ENCODE measurements around the gene RPS24.

Gene RPS24

DNA sequence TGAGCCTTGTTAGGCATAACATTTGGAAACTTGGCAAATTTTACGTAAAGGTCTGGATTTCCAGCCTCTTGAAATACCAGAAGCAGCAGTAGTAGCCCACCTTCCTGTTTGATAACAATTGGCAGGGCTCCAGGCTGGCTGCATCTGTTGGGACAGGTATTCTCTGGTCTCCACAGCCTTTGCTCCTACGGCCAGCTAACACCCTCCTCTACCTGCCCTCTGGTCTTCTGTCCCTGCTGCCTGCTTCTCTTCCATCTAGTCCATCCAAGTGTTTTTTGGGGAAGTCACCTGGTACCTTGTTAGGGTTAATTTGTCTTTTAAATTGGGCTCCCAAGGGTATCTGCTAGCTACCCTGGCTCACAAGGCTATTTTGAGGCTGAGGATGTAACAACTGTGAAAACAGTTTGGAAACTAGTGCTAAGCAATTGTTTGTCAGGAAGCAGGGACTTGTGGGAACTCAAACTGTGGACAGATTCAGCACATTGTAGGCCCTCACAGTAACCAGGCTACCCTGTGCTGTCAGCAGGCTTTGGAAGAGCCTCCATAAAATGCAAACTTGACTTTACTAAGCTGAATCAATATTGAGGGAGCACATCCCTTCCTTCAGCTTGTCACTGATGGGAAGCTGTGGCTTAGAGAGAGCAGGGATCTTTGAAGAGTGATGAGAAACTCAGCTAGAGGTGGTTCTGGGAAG is 8.5 kb downstream of the RPS24 start:
- no peak for DNase-seq (ENCODE audit: low spot score)
- ChIA-PET POLR2A (ENCODE audit: low non-redundant PET) (no interaction called here), CTCF (interaction anchor here (0.5 to 0.6 kb wide), 2 partner anchors 32 to 194 kb away, joined by 3 read pairs; no protein-coding TSS in a partner anchor)
- TF ChIP-seq, protein P1, sequence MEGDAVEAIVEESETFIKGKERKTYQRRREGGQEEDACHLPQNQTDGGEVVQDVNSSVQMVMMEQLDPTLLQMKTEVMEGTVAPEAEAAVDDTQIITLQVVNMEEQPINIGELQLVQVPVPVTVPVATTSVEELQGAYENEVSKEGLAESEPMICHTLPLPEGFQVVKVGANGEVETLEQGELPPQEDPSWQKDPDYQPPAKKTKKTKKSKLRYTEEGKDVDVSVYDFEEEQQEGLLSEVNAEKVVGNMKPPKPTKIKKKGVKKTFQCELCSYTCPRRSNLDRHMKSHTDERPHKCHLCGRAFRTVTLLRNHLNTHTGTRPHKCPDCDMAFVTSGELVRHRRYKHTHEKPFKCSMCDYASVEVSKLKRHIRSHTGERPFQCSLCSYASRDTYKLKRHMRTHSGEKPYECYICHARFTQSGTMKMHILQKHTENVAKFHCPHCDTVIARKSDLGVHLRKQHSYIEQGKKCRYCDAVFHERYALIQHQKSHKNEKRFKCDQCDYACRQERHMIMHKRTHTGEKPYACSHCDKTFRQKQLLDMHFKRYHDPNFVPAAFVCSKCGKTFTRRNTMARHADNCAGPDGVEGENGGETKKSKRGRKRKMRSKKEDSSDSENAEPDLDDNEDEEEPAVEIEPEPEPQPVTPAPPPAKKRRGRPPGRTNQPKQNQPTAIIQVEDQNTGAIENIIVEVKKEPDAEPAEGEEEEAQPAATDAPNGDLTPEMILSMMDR (conservative IDR thresholded peaks at IDR 0.05; ENCODE audit: low read depth) = no peak
- H3K27ac ChIP-seq = peak overlapping the region; percentile 56

DNA sequence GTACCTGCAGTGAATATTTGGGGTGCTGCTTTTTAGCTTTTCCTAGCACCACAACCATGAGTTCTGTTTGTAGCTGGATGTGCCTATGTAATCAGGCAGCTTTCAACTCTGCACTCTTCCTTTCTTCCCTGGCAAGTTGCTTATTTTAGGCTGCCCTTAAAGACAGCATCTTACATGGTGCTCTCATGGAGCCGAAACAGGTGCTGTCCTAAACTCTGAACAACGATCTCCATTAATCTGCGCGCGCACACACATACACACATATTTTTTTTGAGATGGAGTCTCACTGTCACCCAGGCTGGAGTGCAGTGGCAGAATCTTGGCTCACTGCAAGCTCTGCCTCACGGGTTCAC is 9.1 kb downstream of the RPS24 start:
- no peak for DNase-seq (ENCODE audit: low spot score)
- CTCF ChIA-PET = interaction anchor here (0.5 to 0.6 kb wide), 2 partner anchors 32 to 193 kb away, joined by 3 read pairs; no protein-coding TSS in a partner anchor
- POLR2A ChIA-PET (ENCODE audit: low non-redundant PET) = no interaction called here
- H3K27ac ChIP-seq = peak overlapping the region; percentile 42
- TF ChIP-seq, protein P1 (conservative IDR thresholded peaks at IDR 0.05; ENCODE audit: low read depth) = no peak

DNA sequence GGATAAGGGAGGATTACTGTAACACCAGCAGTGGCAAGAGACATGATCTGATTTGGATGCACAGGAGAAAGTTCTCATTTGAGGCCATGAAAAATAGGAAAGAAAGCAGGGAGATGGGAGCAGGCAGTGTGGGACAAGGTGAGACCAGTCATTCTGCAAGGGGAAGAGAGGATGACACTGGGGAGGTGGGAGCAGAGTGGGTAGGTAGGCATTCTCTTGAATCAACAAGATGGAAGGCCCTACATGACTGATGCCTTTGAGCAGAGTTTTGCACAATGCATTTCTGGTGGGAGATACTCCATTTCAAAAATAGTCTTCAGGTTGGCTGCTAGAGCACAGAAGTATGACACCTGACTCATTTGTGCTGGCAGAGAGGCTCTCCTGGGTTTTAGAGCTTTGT is 10.5 kb downstream of the RPS24 start:
- CTCF ChIA-PET = no interaction called here

DNA sequence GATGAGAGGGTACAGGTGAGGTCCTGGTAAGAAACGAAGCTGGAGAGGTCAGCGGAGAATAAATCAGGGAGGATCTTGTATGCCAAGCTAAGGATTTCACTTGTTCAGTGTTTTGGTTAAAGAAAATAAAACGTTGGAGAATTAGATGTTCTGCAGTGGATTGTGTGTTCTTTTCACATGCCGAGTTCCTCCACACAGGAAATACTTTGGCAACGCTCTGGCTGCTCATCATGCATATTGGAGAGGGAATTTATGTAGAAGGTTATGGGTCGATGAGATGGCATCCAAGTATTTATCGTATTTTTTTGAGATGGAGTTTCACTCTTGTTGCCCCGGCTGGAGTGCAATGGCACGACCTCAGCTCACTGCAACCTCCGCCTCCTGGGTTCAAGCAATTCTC is 11.0 kb downstream of the RPS24 start:
- ChIA-PET POLR2A (ENCODE audit: low non-redundant PET) (no interaction called here), CTCF (no interaction called here)
- TF ChIP-seq, protein P1 (conservative IDR thresholded peaks at IDR 0.05; ENCODE audit: low read depth) = no peak
- H3K27ac ChIP-seq = peak overlapping the region; percentile 33
- DNase-seq (ENCODE audit: low spot score) = no peak

More for the DNA sequence above, 10.5 kb downstream of the RPS24 start:
- DNase-seq (ENCODE audit: low spot score) = no peak
- POLR2A ChIA-PET (ENCODE audit: low non-redundant PET) = no interaction called here
- TF ChIP-seq, protein P1 (conservative IDR thresholded peaks at IDR 0.05; ENCODE audit: low read depth) = no peak
- H3K27ac ChIP-seq = peak overlapping the region; percentile 33; the same call in 1 of the 2 replicates

DNA sequence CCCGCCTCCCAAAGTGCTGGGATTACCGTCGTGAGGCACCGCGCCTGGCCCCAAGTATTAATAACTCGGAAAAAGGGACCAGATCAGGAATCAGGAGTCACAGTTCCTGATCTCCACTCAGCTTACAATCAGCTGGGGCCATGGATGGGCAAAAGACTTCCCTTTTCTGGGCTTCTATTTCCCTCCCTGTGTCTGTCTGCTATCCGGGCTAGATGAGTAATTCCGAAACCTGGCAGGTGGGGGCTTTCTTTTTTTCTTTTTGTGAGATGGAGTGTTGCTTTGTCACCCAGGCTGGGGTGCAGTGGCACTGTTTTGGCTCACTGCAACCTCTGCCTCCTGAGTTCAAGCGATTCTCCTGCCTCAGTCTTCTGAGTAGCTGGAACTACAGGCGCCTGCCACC is 11.6 kb downstream of the RPS24 start:
- H3K27ac ChIP-seq = peak overlapping the region; percentile 33
- TF ChIP-seq, protein P1 (conservative IDR thresholded peaks at IDR 0.05; ENCODE audit: low read depth) = no peak
- POLR2A ChIA-PET (ENCODE audit: low non-redundant PET) = no interaction called here
- no peak for DNase-seq (ENCODE audit: low spot score)
- CTCF ChIA-PET = interaction anchor here (2.6 kb wide), 1 partner anchor 1150 kb away, joined by 22 read pairs; no protein-coding TSS in a partner anchor

DNA sequence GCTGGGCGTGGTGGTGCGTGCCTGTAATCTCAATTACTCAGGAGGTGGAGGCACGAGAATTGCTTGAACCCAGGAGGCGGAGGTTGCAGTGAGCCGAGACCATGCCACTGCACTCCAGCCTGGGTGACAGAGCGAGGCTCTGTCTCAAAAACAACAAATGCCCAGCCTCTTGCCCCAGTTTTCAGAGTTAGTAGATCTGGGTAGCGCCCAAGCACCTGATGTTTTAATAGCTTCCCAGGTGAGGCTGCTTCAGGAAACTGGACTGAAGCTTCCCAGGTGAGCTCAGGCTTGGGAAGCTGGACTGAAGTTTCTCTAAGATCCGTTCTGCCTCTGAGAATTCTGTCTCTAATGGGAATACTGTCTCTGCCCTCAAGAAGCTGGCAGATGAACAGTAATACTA is 12.2 kb downstream of the RPS24 start:
- TF ChIP-seq, protein P1 (conservative IDR thresholded peaks at IDR 0.05; ENCODE audit: low read depth) = no peak
- H3K27ac ChIP-seq = peak overlapping the region; percentile 33; the same call in 1 of the 2 replicates
- CTCF ChIA-PET = interaction anchor here (0.6 to 2.6 kb wide), 4 partner anchors 126 to 1163 kb away, joined by 3 to 22 read pairs (median 4); no protein-coding TSS in a partner anchor
- POLR2A ChIA-PET (ENCODE audit: low non-redundant PET) = interaction anchor here (0.6 kb wide), 1 partner anchor 122 kb away, joined by 5 read pairs; no protein-coding TSS in a partner anchor
- DNase-seq (ENCODE audit: low spot score) = no peak

Data from RWPE1 (cell line).